OCI-LY3 (cell line): ENCODE data around the gene ELF5.

Experiments used
- H2AFZ ChIP-seq: fragments of 200-600, 300-600 bp; shearing (Covaris generic); 2 replicates; pipeline ENCODE4 v1.6.0; 2014; ENCODE audit warnings: antibody characterized with exemption, low read depth, low read length
- H3K27ac ChIP-seq: fragments of 200-600, 300-600 bp; sonication (generic); 2 replicates; pipeline ENCODE4 v1.5.1; 2014; ENCODE audit warnings: mild to moderate bottlenecking, low read length, moderate library complexity, mixed read lengths
- H3K27me3 ChIP-seq: fragments of 200-600, 300-600 bp; sonication (generic); 2 replicates; pipeline ENCODE4 v1.6.1; 2014; ENCODE audit warnings: low read depth, low read length, mixed read lengths
- H3K36me3 ChIP-seq: fragments of 200-600, 300-600 bp; sonication (generic); replicated peaks from 2 replicates; pipeline ENCODE3; 2014; ENCODE audit warnings: low read depth, low read length, mixed read lengths
- H3K4me1 ChIP-seq: fragments of 300-600, 200-600 bp; sonication (generic); 2 replicates; pipeline ENCODE4 v1.6.1; 2014; ENCODE audit warnings: low read length, mixed read lengths
- H3K4me2 ChIP-seq: fragments of 200-600, 300-600 bp; sonication (generic); 2 replicates; pipeline ENCODE4 v1.6.1; 2014; ENCODE audit warnings: low read length, mixed read lengths
- H3K4me3 ChIP-seq: fragments of 300-600, 200-600 bp; sonication (generic); 2 replicates; pipeline ENCODE4 v1.5.1; 2014; ENCODE audit warnings: antibody characterized with exemption, mild to moderate bottlenecking, low read length, moderate library complexity
- H3K79me2 ChIP-seq: fragments of 300-600, 200-600 bp; shearing (Covaris generic); 2 replicates; pipeline ENCODE4 v1.6.1; 2014; ENCODE audit warnings: mild to moderate bottlenecking, low read length, mixed read lengths
- H3K9ac ChIP-seq: fragments of 300-600, 200-600 bp; shearing (Covaris generic); 2 replicates; pipeline ENCODE4 v1.6.0; 2014; ENCODE audit warnings: mild to moderate bottlenecking, low read length, moderate library complexity
- H3K9me3 ChIP-seq: fragments of 200-600, 300-600 bp; shearing (Covaris generic); 2 replicates; pipeline ENCODE4 v1.6.1; 2014; ENCODE audit warnings: low read length, mixed read lengths; ENCODE audit not compliant: insufficient read depth
- H4K20me1 ChIP-seq: fragments of 200-600, 300-600 bp; sonication (generic); 2 replicates; pipeline ENCODE4 v1.6.1; 2016; ENCODE audit warnings: low read length, mixed read lengths; ENCODE audit not compliant: insufficient read depth
- EZH2phosphoT487 ChIP-seq: fragments of 200-600 bp; shearing (Covaris generic); IDR thresholded peaks from 2 replicates; pipeline ENCODE4 v1.6.1; 2018; ENCODE audit warnings: antibody characterized with exemption, mixed run types, low read depth
- TF ChIP-seq, protein P1 (sequence below): fragments of 200-600, 300-600 bp; sonication (generic); IDR thresholded peaks from 2 replicates; pipeline ENCODE4 v1.5.1; 2014; ENCODE audit warnings: antibody characterized with exemption, low read length, low read depth

The ELF5 gene

DNA sequence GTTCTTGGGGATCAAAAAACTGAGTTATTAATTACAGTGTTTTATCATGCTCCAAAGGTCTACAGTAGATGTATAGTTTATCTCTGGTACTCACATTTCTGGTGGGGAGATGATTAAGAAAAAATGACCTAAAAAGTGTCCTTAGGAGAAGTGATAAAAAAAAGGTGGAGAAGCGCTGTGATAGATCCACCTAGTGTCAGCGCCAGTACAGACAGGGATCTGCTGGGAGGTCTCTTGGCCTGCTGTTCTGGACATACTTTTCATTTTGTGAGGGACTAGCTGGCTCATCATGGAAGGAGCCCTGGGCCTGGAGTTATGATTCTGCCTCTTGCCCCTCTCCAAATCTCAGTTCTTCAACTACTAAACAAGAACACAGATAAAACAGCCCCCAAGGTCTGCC is 2.9 kb downstream of the ELF5 start:
- Histone ChIP-seq H3K27me3 (0 out of 2 replicates have a peak, but pooled peaks cover under 1% of the 10 kb centered on the region), H2AFZ (no peak overlapping the region), H3K36me3 (no peaks in the 10 kb centered on the region), H3K4me1 (peaks cover 10% of the 10 kb centered on the region), H4K20me1 (no peaks in the 10 kb centered on the region), H3K79me2 (no peaks in the 10 kb centered on the region), H3K4me3 (no peak overlapping the region), H3K27ac (no peak overlapping the region), H3K4me2 (no peak overlapping the region), H3K9ac (no peak overlapping the region), H3K9me3 (no peaks in the 10 kb centered on the region)
- no peak for TF ChIP-seq EZH2phosphoT487
- TF ChIP-seq, protein P1, sequence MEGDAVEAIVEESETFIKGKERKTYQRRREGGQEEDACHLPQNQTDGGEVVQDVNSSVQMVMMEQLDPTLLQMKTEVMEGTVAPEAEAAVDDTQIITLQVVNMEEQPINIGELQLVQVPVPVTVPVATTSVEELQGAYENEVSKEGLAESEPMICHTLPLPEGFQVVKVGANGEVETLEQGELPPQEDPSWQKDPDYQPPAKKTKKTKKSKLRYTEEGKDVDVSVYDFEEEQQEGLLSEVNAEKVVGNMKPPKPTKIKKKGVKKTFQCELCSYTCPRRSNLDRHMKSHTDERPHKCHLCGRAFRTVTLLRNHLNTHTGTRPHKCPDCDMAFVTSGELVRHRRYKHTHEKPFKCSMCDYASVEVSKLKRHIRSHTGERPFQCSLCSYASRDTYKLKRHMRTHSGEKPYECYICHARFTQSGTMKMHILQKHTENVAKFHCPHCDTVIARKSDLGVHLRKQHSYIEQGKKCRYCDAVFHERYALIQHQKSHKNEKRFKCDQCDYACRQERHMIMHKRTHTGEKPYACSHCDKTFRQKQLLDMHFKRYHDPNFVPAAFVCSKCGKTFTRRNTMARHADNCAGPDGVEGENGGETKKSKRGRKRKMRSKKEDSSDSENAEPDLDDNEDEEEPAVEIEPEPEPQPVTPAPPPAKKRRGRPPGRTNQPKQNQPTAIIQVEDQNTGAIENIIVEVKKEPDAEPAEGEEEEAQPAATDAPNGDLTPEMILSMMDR: no peak

DNA sequence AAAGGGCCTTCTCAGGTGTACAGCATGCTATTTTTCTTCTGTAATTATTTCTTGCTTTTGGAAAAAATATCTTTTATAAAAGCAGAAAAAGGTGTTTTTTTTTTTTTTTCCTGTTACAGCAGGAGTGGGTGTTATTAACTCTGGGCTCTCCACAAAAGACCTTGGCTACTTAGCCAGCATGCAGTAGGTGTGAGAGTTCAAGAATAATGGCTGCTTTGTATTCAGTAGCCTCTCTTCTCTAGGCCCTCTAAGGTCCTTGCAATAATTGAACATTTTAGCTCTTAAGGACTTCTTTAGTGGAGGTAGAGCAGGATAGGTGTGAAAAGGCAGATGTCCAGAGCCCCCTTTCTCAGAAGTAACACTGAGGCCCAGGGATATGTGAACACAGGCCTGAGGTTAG is 3.4 kb downstream of the ELF5 start:
- TF ChIP-seq EZH2phosphoT487: no peak
- TF ChIP-seq, protein P1: no peak
- H3K27me3 ChIP-seq: no peaks in the 10 kb centered on the region
- H3K9ac ChIP-seq: no peak overlapping the region
- H2AFZ ChIP-seq: no peak overlapping the region
- H4K20me1 ChIP-seq: no peaks in the 10 kb centered on the region
- H3K4me1 ChIP-seq: peaks cover 10% of the 10 kb centered on the region
- no peak overlapping the region for H3K4me2 ChIP-seq
- no peaks in the 10 kb centered on the region for H3K79me2 ChIP-seq
- no peaks in the 10 kb centered on the region for H3K9me3 ChIP-seq
- no peak overlapping the region for H3K4me3 ChIP-seq
- H3K36me3 ChIP-seq: no peaks in the 10 kb centered on the region
- no peak overlapping the region for H3K27ac ChIP-seq

GRCh38 chr11:34509336-34509876 is 4.2 kb downstream of the ELF5 start:
- Histone ChIP-seq H3K4me2 (no peak overlapping the region), H3K9me3 (no peaks in the 10 kb centered on the region), H2AFZ (no peak overlapping the region), H3K36me3 (no peaks in the 10 kb centered on the region), H3K9ac (no peak overlapping the region), H4K20me1 (no peaks in the 10 kb centered on the region), H3K27ac (no peak overlapping the region), H3K4me1 (peaks cover 5% of the 10 kb centered on the region; the same call in 1 of the 2 replicates), H3K79me2 (no peaks in the 10 kb centered on the region), H3K4me3 (no peak overlapping the region), H3K27me3 (no peaks in the 10 kb centered on the region)
- no peak for TF ChIP-seq EZH2phosphoT487
- TF ChIP-seq, protein P1: no peak

- H3K79me2 ChIP-seq: no peaks in the 10 kb centered on the region
- H3K27ac ChIP-seq: no peak overlapping the region
- H3K4me2 ChIP-seq: no peak overlapping the region
- no peak overlapping the region for H3K4me3 ChIP-seq
- H4K20me1 ChIP-seq: no peaks in the 10 kb centered on the region
- peaks cover 5% of the 10 kb centered on the region; the same call in 1 of the 2 replicates for H3K4me1 ChIP-seq
- H3K9me3 ChIP-seq: no peaks in the 10 kb centered on the region
- no peak overlapping the region for H2AFZ ChIP-seq
- H3K27me3 ChIP-seq: no peaks in the 10 kb centered on the region
- no peaks in the 10 kb centered on the region for H3K36me3 ChIP-seq
- H3K9ac ChIP-seq: no peak overlapping the region
- TF ChIP-seq EZH2phosphoT487: no peak
- TF ChIP-seq, protein P1: no peak
Measured at GRCh38 chr11:34508524-34508923, 5.1 kb downstream of the ELF5 start.
